SK-N-SH treated with all-trans-retinoic acid at 6 μM for 48 hours (cell line): ENCODE data around the gene TMEM170A.

ENCODE experiments used
- ARNTL ChIP-seq: fragments of 450-650 bp; formaldehyde crosslinking; IDR thresholded peaks from 2 replicates; pipeline ENCODE4 v1.5.0; 2020; ENCODE audit warnings: low read depth, mild to moderate bottlenecking, moderate library complexity, borderline replicate concordance
- CSDC2 ChIP-seq: fragments of 250-450 bp; sonication (Bioruptor Pico); IDR thresholded peaks from 2 replicates; pipeline ENCODE4 v1.5.0; 2020; ENCODE audit warnings: mild to moderate bottlenecking, moderate library complexity
- OSR1 ChIP-seq: fragments of 250-450 bp; sonication (Bioruptor Pico); IDR thresholded peaks from 2 replicates; pipeline ENCODE4 v1.8.0; 2022; ENCODE audit warnings: moderate library complexity, mild to moderate bottlenecking, inconsistent platforms
- ZFP30 ChIP-seq: fragments of 450-650 bp; formaldehyde crosslinking; IDR thresholded peaks from 2 replicates; pipeline ENCODE4 v1.5.0; 2022; ENCODE audit warnings: mild to moderate bottlenecking, moderate library complexity
- ZNF565 ChIP-seq: fragments of 450-650 bp; formaldehyde crosslinking; conservative IDR thresholded peaks from 2 replicates; pipeline ENCODE4 v1.5.0; 2020; ENCODE audit warnings: low read depth, mild to moderate bottlenecking, moderate library complexity

GRCh38 chr16:75486676-75487313, 22.3 kb upstream of the TMEM170A start:
- TF ChIP-seq ZFP30 (CRISPR knock-in tag) (no peak), ARNTL (no peak), CSDC2 (CRISPR knock-in tag) (no peak), ZNF565 (CRISPR knock-in tag) (no peak), OSR1 (CRISPR knock-in tag) (no peak)
